ENCODE results near the gene GLRX5. TPM values are rescaled to one million over a fixed set of nuclear protein-coding genes. Genes with fewer than 3 reads are reported as not detected.

GLRX5 gene
- total RNA-seq, 1 experiment from 2014 or later: 60.1 TPM

DNA sequence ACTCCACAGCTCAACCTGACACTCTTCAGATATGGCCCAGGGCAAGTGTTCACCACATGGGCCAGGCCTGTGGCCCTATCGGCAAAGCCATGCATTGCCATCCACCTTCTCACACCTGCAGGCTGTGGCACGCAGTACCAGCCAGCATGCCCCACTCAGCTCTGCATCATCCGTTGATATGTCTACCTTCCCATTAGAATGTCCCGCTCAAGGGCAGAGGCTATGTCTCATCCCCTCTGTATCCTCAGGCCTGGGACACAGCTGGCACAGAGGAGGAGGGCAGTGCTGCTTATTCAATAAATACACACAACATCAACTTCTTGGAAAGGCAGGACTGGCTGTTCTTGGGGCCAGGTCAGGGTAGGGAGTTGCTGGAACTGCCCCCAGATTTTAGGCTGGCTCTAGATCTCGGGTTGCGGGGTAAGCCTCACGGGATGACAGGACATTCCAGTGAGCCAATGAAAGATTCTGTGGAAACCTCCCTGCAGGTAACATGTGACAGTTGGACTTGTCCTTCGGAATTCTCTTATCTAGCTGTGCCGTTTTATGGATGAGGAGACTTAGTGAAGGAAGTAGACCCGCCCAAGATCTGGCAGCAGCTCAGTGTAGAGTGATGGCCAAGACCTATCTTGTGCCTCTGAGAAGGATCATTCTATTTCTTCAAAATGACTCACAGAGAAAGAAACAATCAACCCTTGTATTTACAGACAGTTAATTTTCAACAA is 44.0 kb upstream of the GLRX5 start:
- no TSS peak for BruUV-seq (replicated peaks)
- intact Hi-C loops (cut with micrococcal nuclease): no loop called here
- Histone ChIP-seq H3K79me2 (ENCODE audit: insufficient read depth, low read length) (no peaks in the 10 kb centered on the region), H2AFZ (ENCODE audit: low read depth, low read length, poor library complexity, severe bottlenecking) (no peak overlapping the region), H4K20me1 (ENCODE audit: insufficient read depth) (no peaks in the 10 kb centered on the region), H3K9me2 (ENCODE audit: insufficient read depth) (no peaks in the 10 kb centered on the region), H3K27me3 (ENCODE audit: insufficient read depth, low read length) (no peaks in the 10 kb centered on the region), H3K4me3 (replicated peaks in 1 of 2; ENCODE audit: low read depth in 1 of 2, low read length in 2 of 2) (no peak overlapping the region), H3K36me3 (ENCODE audit: control insufficient read depth in 1 of 2, insufficient read depth in 2 of 2, low read length in 2 of 2) (no peaks in the 10 kb centered on the region), H3K27ac (ENCODE audit: low read depth, low read length) (no peak overlapping the region), H3K4me1 (ENCODE audit: control insufficient read depth in 1 of 2, insufficient read depth in 2 of 2, low read length in 2 of 2) (peaks cover 0 to 10% of the 10 kb centered on the region in 2 experiments; a peak in 1 of 4 replicates), H3K9ac (ENCODE audit: low read length) (no peak overlapping the region), H3K9me3 (ENCODE audit: control insufficient read depth in 1 of 2, insufficient read depth in 1 of 2, low read depth in 1 of 2, low read length in 2 of 2) (no peaks in the 10 kb centered on the region), H3K4me2 (ENCODE audit: low read length) (0 out of 2 replicates have a peak overlapping the region, but pooled peaks have one; percentile 3)
- CTCF ChIA-PET: no interaction called here
- POLR2A ChIA-PET: no interaction called here
- RAD21 ChIA-PET (ENCODE audit: low non-redundant PET in 1 of 2, low total read pairs in 2 of 2, uncharacterized antibody in 2 of 2, unreplicated experiment in 2 of 2): no interaction called here
- ATAC-seq (peak; percentile 34), DNase-seq (ENCODE audit: low read depth, low spot score) (peak; percentile 12)
- no peak for TF ChIP-seq EGR1 (IDR thresholded peaks at IDR 0.05; ENCODE audit: low read depth)
- no peak for TF ChIP-seq ZNF274 (IDR thresholded peaks at IDR 0.05; ENCODE audit: low read depth, low read length)
- TF ChIP-seq, protein P1, sequence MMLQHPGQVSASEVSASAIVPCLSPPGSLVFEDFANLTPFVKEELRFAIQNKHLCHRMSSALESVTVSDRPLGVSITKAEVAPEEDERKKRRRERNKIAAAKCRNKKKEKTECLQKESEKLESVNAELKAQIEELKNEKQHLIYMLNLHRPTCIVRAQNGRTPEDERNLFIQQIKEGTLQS (IDR thresholded peaks at IDR 0.05): no peak
- no peak for TF ChIP-seq JUND (IDR thresholded peaks at IDR 0.05)
- TF ChIP-seq, protein P2, sequence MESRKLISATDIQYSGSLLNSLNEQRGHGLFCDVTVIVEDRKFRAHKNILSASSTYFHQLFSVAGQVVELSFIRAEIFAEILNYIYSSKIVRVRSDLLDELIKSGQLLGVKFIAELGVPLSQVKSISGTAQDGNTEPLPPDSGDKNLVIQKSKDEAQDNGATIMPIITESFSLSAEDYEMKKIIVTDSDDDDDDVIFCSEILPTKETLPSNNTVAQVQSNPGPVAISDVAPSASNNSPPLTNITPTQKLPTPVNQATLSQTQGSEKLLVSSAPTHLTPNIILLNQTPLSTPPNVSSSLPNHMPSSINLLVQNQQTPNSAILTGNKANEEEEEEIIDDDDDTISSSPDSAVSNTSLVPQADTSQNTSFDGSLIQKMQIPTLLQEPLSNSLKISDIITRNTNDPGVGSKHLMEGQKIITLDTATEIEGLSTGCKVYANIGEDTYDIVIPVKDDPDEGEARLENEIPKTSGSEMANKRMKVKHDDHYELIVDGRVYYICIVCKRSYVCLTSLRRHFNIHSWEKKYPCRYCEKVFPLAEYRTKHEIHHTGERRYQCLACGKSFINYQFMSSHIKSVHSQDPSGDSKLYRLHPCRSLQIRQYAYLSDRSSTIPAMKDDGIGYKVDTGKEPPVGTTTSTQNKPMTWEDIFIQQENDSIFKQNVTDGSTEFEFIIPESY (IDR thresholded peaks at IDR 0.05; ENCODE audit: extremely low read depth, insufficient replicate concordance, low read length): no peak
- no peak for TF ChIP-seq CBX3 (IDR thresholded peaks at IDR 0.05; ENCODE audit: low read depth)
- no peak for TF ChIP-seq EZH2phosphoT487 (IDR thresholded peaks at IDR 0.05; ENCODE audit: borderline replicate concordance)
- TF ChIP-seq, protein P3, sequence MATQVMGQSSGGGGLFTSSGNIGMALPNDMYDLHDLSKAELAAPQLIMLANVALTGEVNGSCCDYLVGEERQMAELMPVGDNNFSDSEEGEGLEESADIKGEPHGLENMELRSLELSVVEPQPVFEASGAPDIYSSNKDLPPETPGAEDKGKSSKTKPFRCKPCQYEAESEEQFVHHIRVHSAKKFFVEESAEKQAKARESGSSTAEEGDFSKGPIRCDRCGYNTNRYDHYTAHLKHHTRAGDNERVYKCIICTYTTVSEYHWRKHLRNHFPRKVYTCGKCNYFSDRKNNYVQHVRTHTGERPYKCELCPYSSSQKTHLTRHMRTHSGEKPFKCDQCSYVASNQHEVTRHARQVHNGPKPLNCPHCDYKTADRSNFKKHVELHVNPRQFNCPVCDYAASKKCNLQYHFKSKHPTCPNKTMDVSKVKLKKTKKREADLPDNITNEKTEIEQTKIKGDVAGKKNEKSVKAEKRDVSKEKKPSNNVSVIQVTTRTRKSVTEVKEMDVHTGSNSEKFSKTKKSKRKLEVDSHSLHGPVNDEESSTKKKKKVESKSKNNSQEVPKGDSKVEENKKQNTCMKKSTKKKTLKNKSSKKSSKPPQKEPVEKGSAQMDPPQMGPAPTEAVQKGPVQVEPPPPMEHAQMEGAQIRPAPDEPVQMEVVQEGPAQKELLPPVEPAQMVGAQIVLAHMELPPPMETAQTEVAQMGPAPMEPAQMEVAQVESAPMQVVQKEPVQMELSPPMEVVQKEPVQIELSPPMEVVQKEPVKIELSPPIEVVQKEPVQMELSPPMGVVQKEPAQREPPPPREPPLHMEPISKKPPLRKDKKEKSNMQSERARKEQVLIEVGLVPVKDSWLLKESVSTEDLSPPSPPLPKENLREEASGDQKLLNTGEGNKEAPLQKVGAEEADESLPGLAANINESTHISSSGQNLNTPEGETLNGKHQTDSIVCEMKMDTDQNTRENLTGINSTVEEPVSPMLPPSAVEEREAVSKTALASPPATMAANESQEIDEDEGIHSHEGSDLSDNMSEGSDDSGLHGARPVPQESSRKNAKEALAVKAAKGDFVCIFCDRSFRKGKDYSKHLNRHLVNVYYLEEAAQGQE (IDR thresholded peaks at IDR 0.05; ENCODE audit: low read depth): no peak
- TF ChIP-seq TCF7L2 (IDR thresholded peaks at IDR 0.05; ENCODE audit: borderline replicate concordance, extremely low read depth, insufficient read depth, insufficient read length): no peak
